Vagina (tissue), 2 donors: ENCODE data around the gene BRIP1. TPM values are rescaled to one million over a fixed set of nuclear protein-coding genes. Genes with fewer than 3 reads are reported as not detected.

ENCODE experiments used
- DNase-seq, 2 donors: peaks; one replicate each; pipeline ENCODE4 v3.0.0-alpha.2; 2017; ENCODE audit errors: extremely low spot score in 2 of 2
- H3K27ac ChIP-seq: fragments of 200-600 bp; sonication (generic); one replicate; pipeline ENCODE4 v1.5.1; 2019
- H3K27me3 ChIP-seq: fragments of 200-600 bp; sonication (generic); one replicate; pipeline ENCODE4 v1.5.1; 2019
- H3K36me3 ChIP-seq, 2 donors: fragments of 200-600 bp; sonication (generic); one replicate each; pipeline ENCODE4 v1.5.1; 2017 to 2019
- H3K4me1 ChIP-seq: fragments of 200-600 bp; sonication (generic); one replicate; pipeline ENCODE4 v1.5.1; 2019
- H3K4me3 ChIP-seq, 2 donors: fragments of 200-600 bp; sonication (generic); 1 replicate in 1 of 2; 2 replicates in 1 of 2; pipeline ENCODE4 v1.5.1; 2016 to 2019
- H3K9me3 ChIP-seq: fragments of 200-600 bp; sonication (generic); one replicate; pipeline ENCODE4 v1.5.1; 2019
- POLR2A ChIP-seq, 2 donors: fragments of 450-650 bp; IDR thresholded peaks; one replicate each; pipeline ENCODE4 v1.6.1; 2017; ENCODE audit warnings: antibody characterized with exemption in 2 of 2, mild to moderate bottlenecking in 2 of 2, moderate library complexity in 2 of 2
- POLR2AphosphoS5 ChIP-seq, 2 donors: sonication (generic); formaldehyde crosslinking; IDR thresholded peaks; one replicate each; pipeline ENCODE4 v1.9.0; 2017; ENCODE audit warnings: antibody characterized with exemption in 2 of 2, mild to moderate bottlenecking in 2 of 2, low read depth in 1 of 2; ENCODE audit not compliant: insufficient read depth in 1 of 2
- intact Hi-C: fragments of 100-400 bp; cut with DNase I; formaldehyde crosslinking; loops from one replicate; pipeline ENCODE4 v1.15.1; 2023
- total RNA-seq: library from RNA; depleted of rRNA; stranded (reverse); fragments of >200 nt; gene quantifications from one replicate; pipeline ENCODE4 v1.2.3, GENCODE V29; 2016
- TF ChIP-seq, protein P1 (sequence below), 3 experiments: fragments of 450-650 bp in 2 of 3; fragments of 200-600 bp in 1 of 3; sonication (generic) in 1 of 3; IDR thresholded peaks; one replicate each; pipeline ENCODE4 v1.5.1; 2017 to 2019; ENCODE audit warnings: antibody characterized with exemption in 3 of 3, mild to moderate bottlenecking in 2 of 3, moderate library complexity in 2 of 3

BRIP1 gene
- total RNA-seq, 1 donor from 2014 or later, result 0.98 TPM

DNA sequence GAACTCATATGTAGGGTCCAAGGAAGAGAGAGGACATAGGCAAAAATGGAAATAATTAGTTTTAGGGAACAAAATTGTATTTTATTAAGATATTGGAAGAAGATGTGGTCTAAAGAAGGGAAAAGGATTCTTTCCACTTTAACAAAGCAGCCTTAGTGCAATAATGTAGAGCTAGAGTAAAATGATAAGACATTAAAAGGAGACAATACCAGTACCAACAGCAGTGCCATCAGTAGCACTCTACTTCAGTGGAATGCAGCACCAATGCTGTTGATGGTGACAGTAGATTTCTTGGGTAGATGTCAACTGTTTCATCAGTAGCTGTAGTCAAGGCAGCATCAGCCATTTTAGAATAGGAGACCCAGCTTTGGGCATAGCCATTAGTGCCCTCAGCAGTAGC lies 124.3 kb downstream of the BRIP1 start:
- H3K27me3 ChIP-seq, result no peaks in the 10 kb centered on the region
- intact Hi-C loops, result no loop called here
- H3K36me3 ChIP-seq, result no peaks in the 10 kb centered on the region
- H3K4me3 ChIP-seq, result no peak overlapping the region
- TF ChIP-seq, protein P1, sequence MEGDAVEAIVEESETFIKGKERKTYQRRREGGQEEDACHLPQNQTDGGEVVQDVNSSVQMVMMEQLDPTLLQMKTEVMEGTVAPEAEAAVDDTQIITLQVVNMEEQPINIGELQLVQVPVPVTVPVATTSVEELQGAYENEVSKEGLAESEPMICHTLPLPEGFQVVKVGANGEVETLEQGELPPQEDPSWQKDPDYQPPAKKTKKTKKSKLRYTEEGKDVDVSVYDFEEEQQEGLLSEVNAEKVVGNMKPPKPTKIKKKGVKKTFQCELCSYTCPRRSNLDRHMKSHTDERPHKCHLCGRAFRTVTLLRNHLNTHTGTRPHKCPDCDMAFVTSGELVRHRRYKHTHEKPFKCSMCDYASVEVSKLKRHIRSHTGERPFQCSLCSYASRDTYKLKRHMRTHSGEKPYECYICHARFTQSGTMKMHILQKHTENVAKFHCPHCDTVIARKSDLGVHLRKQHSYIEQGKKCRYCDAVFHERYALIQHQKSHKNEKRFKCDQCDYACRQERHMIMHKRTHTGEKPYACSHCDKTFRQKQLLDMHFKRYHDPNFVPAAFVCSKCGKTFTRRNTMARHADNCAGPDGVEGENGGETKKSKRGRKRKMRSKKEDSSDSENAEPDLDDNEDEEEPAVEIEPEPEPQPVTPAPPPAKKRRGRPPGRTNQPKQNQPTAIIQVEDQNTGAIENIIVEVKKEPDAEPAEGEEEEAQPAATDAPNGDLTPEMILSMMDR (IDR thresholded peaks at IDR 0.05), result no peak
- TF ChIP-seq POLR2AphosphoS5 (IDR thresholded peaks at IDR 0.05; ENCODE audit: insufficient read depth in 1 of 2, low read depth in 1 of 2), result no peak
- no peak overlapping the region for H3K27ac ChIP-seq
- DNase-seq, result no peak
- no peaks in the 10 kb centered on the region for H3K4me1 ChIP-seq
- no peaks in the 10 kb centered on the region for H3K9me3 ChIP-seq

DNA sequence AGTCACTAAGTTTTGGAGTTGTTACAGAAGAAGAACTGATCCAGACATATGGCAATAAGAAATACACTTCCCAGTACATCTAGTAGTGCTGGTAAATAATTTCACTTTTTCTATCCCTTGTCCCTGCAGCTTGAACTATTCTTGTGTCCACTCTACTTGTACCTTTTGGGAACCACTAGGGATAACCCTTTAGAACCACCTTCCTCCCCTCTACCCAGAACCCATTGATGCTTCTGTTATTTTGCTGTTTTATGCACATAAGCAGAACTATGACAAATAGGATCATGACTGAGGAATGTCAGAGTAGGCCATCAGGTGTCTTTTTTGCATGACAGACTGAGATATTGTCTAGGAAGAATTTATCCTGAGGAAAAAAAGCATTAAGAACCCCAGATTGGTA lies 125.1 kb downstream of the BRIP1 start:
- Histone ChIP-seq H3K27me3 (no peaks in the 10 kb centered on the region), H3K36me3 (no peaks in the 10 kb centered on the region), H3K9me3 (no peaks in the 10 kb centered on the region), H3K4me3 (no peak overlapping the region), H3K27ac (no peak overlapping the region), H3K4me1 (no peaks in the 10 kb centered on the region)
- intact Hi-C loops, result no loop called here
- no peak for DNase-seq
- no peak for TF ChIP-seq POLR2A (IDR thresholded peaks at IDR 0.05)
- TF ChIP-seq, protein P1 (IDR thresholded peaks at IDR 0.05), result no peak
- no peak for TF ChIP-seq POLR2AphosphoS5 (IDR thresholded peaks at IDR 0.05; ENCODE audit: insufficient read depth in 1 of 2, low read depth in 1 of 2)

DNA sequence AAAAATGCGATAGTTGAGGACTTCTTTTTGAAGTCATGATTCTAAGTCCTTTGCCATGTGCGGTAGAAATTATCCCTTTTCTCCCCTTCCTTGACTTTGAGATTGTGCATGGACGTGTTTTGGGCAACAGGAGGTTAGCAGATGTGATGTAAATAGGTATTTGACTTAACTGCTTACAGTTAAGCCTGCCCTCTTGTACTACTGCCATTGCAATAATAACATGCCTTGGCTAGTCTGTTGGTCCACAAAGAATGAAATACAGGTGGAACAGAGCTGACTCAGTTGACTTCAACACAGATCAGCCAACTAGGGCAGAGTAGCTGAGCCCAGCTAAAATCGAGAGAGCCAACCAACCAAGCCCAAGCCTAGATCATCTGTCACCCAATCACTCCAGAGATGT lies 125.5 kb downstream of the BRIP1 start:
- H3K27me3 ChIP-seq, result no peaks in the 10 kb centered on the region
- intact Hi-C loops, result no loop called here
- H3K27ac ChIP-seq, result no peak overlapping the region
- no peak for DNase-seq
- TF ChIP-seq POLR2A (IDR thresholded peaks at IDR 0.05), result no peak
- TF ChIP-seq, protein P1 (IDR thresholded peaks at IDR 0.05), result no peak
- TF ChIP-seq POLR2AphosphoS5 (IDR thresholded peaks at IDR 0.05; ENCODE audit: insufficient read depth in 1 of 2, low read depth in 1 of 2), result no peak
- H3K4me3 ChIP-seq, result no peak overlapping the region
- H3K36me3 ChIP-seq, result no peaks in the 10 kb centered on the region
- H3K4me1 ChIP-seq, result no peaks in the 10 kb centered on the region
- H3K9me3 ChIP-seq, result no peaks in the 10 kb centered on the region

DNA sequence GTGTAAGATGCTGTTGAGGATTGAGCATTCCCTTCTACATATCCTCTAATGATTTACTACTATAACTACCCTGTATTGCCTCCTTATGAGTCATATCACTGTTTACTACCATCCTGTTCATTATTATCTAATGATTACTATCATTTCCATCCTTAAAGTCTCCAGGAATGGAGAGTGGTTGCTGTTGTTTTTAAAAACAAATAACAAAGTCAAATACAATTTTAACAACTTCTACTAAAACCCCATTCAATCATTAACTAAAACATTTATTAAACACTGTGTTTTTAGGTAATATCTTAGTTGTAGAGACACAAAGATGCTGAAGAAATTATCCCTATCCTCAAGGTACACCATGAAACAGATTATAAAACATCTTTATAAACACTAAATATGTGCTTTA lies 126.9 kb downstream of the BRIP1 start:
- intact Hi-C loops, result no loop called here
- H3K27ac ChIP-seq, result no peak overlapping the region

DNA sequence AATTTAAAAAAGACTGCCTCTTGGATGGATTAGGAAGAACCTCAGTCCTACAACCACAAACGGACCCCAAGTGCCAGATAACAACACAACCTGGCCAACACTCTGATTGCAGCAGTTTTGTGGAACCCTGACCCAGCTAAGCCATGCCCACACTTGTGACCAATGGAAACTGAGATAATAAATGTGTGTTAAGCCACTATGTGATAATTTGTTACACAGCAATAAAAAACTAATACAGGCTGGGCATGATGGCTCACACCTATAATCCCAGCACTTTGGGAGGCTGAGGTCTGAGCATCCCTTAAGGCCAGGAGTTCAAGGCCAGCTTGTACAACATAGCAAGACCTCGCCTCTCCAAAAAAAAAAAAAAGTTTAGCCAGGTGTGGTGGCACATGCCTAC lies 127.5 kb downstream of the BRIP1 start:
- Histone ChIP-seq H3K4me1 (no peaks in the 10 kb centered on the region), H3K4me3 (no peak overlapping the region), H3K9me3 (no peaks in the 10 kb centered on the region), H3K27ac (no peak overlapping the region), H3K27me3 (no peaks in the 10 kb centered on the region), H3K36me3 (no peaks in the 10 kb centered on the region)
- no peak for DNase-seq
- intact Hi-C loops, result no loop called here
- no peak for TF ChIP-seq POLR2A (IDR thresholded peaks at IDR 0.05)
- TF ChIP-seq, protein P1 (IDR thresholded peaks at IDR 0.05), result no peak
- no peak for TF ChIP-seq POLR2AphosphoS5 (IDR thresholded peaks at IDR 0.05; ENCODE audit: insufficient read depth in 1 of 2, low read depth in 1 of 2)

More for the DNA sequence above, 126.9 kb downstream of the BRIP1 start:
- TF ChIP-seq POLR2AphosphoS5 (IDR thresholded peaks at IDR 0.05; ENCODE audit: insufficient read depth in 1 of 2, low read depth in 1 of 2), result no peak
- TF ChIP-seq POLR2A (IDR thresholded peaks at IDR 0.05), result no peak
- TF ChIP-seq, protein P1 (IDR thresholded peaks at IDR 0.05), result no peak
- no peak overlapping the region for H3K4me3 ChIP-seq
- no peak for DNase-seq
- H3K27me3 ChIP-seq, result no peaks in the 10 kb centered on the region
- no peaks in the 10 kb centered on the region for H3K4me1 ChIP-seq
- H3K9me3 ChIP-seq, result no peaks in the 10 kb centered on the region
- no peaks in the 10 kb centered on the region for H3K36me3 ChIP-seq
